Tibial artery (tissue), 4 donors: ENCODE data around the gene NHLH1.

Experiments used
- DNase-seq, 2 donors: peaks; one replicate each; pipeline ENCODE4 v3.0.0-alpha.2; 2019
- H3K27ac ChIP-seq, 2 donors: fragments of 200-600 bp; sonication (generic) in 1 of 2; 1 replicate in 1 of 2; 2 replicates in 1 of 2; pipeline ENCODE4 v1.5.1; 2018 to 2019; ENCODE audit warnings: mild to moderate bottlenecking in 1 of 2
- H3K27me3 ChIP-seq, 2 donors: fragments of 200-600 bp; sonication (generic) in 1 of 2; one replicate each; pipeline versions ENCODE4 v1.5.1 to v1.6.0; 2016 to 2019
- H3K36me3 ChIP-seq, 3 donors: fragments of 200-600 bp; sonication (generic) in 2 of 3; one replicate each; pipeline ENCODE4 v1.5.1; 2016 to 2019; ENCODE audit warnings: mild to moderate bottlenecking in 2 of 3
- H3K4me1 ChIP-seq, 4 donors: fragments of 200-600 bp; sonication (generic) in 2 of 4; 1 replicate in 3 of 4; 2 replicates in 1 of 4; pipeline ENCODE4 v1.5.1; 2016 to 2019
- H3K4me3 ChIP-seq, 2 donors: fragments of 200-600 bp; sonication (generic) in 1 of 2; 1 replicate in 1 of 2; 2 replicates in 1 of 2; pipeline ENCODE4 v1.5.1; 2018 to 2019; ENCODE audit warnings: mild to moderate bottlenecking in 2 of 2
- H3K9me3 ChIP-seq, 3 donors: fragments of 200-600 bp; sonication (generic) in 1 of 3; one replicate each; pipeline ENCODE4 v1.5.1; 2016 to 2019
- intact Hi-C: fragments of 100-400 bp; cut with DNase I; formaldehyde crosslinking; loops from one replicate; pipeline ENCODE4 v1.15.0; 2023; ENCODE audit warnings: low total_unique reads
- TF ChIP-seq, protein P1 (sequence below), 2 experiments: fragments of 200-600 bp in 1 of 2; fragments of 450-650 bp in 1 of 2; IDR thresholded peaks; one replicate each; pipeline ENCODE4 v1.5.1; 2017 to 2019; ENCODE audit warnings: antibody characterized with exemption in 2 of 2, mild to moderate bottlenecking in 1 of 2, moderate library complexity in 1 of 2

The NHLH1 gene

GRCh38 chr1:160410406-160411005 lies 43.6 kb downstream of the NHLH1 start:
- intact Hi-C loops = no loop called here
- no peak overlapping the region for H3K27ac ChIP-seq
- H3K36me3 ChIP-seq = no peaks in the 10 kb centered on the region
- H3K4me1 ChIP-seq = peaks cover 0 to 4% (median 0%) of the 10 kb centered on the region in 4 donors
- no peaks in the 10 kb centered on the region for H3K9me3 ChIP-seq
- TF ChIP-seq, protein P1, sequence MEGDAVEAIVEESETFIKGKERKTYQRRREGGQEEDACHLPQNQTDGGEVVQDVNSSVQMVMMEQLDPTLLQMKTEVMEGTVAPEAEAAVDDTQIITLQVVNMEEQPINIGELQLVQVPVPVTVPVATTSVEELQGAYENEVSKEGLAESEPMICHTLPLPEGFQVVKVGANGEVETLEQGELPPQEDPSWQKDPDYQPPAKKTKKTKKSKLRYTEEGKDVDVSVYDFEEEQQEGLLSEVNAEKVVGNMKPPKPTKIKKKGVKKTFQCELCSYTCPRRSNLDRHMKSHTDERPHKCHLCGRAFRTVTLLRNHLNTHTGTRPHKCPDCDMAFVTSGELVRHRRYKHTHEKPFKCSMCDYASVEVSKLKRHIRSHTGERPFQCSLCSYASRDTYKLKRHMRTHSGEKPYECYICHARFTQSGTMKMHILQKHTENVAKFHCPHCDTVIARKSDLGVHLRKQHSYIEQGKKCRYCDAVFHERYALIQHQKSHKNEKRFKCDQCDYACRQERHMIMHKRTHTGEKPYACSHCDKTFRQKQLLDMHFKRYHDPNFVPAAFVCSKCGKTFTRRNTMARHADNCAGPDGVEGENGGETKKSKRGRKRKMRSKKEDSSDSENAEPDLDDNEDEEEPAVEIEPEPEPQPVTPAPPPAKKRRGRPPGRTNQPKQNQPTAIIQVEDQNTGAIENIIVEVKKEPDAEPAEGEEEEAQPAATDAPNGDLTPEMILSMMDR (IDR thresholded peaks at IDR 0.05) = no peak
- H3K4me3 ChIP-seq = no peak overlapping the region
- DNase-seq = no peak
- H3K27me3 ChIP-seq = peaks cover 0 to 7% of the 10 kb centered on the region in 2 donors

DNA sequence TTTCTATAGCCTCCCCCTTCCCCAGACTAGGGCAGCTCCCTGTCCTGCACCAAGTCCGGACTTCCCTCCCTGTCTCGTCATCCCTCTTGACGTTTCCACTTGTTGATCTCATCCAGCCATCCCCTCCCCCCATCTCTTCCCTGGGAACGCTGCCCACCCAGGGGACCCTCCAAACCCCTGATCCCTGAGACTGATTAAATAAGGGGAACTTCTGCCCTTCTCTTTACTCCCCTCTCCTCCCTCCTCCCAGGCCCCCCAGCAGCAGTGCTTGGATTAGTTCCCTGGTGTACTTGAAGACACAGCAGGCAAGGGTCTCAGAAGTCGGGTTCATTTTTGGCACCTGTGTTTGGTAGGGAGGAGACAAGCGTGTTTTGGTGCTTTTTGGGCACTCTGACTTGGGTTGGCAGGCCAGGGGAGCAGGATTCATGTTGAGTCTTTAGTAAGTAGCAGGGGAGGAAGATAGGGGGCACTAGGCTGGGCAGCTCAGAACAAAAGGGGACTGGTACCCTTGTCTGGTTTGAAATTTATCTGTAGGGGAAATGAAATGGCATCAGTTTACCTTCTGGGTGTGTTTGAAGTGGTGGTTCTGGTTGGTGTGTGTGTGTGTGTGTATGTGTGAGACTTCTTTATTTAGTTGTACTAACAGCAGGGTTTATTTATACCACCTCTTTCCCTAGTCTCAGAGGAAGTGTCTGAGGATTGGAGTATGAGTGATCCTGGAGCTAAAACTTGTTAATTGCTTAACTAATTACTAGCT lies 44.6 kb downstream of the NHLH1 start:
- H3K27me3 ChIP-seq = peaks cover 0 to 7% of the 10 kb centered on the region in 2 donors
- intact Hi-C loops = no loop called here
- no peaks in the 10 kb centered on the region for H3K9me3 ChIP-seq
- no peak overlapping the region for H3K4me3 ChIP-seq
- DNase-seq = no peak
- no peak overlapping the region for H3K27ac ChIP-seq
- TF ChIP-seq, protein P1 (IDR thresholded peaks at IDR 0.05) = no peak
- no peaks in the 10 kb centered on the region for H3K36me3 ChIP-seq
- peaks cover 0 to 4% (median 0%) of the 10 kb centered on the region in 4 donors for H3K4me1 ChIP-seq

DNA sequence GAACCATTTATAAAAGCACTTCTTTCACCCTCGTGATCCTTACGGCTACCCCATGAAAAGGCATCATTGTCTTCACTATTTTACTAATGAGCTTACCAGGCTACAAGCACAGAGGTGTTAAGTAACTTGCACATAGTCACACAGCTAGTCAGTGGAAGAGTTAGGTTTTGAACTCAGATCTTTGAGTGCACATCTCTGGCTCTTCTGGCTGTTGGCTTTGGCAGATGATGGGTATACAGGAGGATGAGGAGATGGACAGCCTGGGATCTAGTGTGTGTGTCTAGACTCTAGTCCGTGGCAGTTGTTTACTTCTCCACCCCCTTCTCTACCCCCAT lies 45.1 kb downstream of the NHLH1 start:
- H3K4me1 ChIP-seq = peaks cover 0 to 4% (median 0%) of the 10 kb centered on the region in 4 donors
- no peak overlapping the region for H3K27ac ChIP-seq
- no peak for DNase-seq
- TF ChIP-seq, protein P1 (IDR thresholded peaks at IDR 0.05) = no peak
- no peak overlapping the region for H3K4me3 ChIP-seq
- H3K9me3 ChIP-seq = no peaks in the 10 kb centered on the region
- H3K27me3 ChIP-seq = peaks cover 0 to 5% of the 10 kb centered on the region in 2 donors
- intact Hi-C loops = no loop called here
- H3K36me3 ChIP-seq = no peaks in the 10 kb centered on the region

DNA sequence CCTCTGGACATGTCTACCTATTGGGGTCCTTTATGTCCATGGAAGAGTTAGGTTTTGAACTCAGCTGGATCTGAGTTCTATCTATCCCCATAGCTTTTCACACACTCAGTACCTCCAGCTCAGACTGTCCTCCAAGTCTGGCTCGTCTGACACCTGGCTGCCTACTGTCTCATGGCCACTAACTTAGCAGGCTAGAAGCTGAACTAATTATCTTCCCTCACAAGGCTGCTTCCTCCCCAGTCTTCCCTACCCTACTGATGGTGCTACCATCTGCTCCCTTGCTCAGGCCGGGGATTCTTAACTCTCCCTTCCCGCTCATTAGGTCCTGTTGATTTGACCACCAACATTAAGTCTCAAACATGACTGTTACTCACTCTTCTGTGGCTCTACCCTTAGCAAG lies 46.8 kb downstream of the NHLH1 start:
- no peak for DNase-seq
- no peaks in the 10 kb centered on the region for H3K4me1 ChIP-seq
- H3K36me3 ChIP-seq = no peaks in the 10 kb centered on the region
- TF ChIP-seq, protein P1 (IDR thresholded peaks at IDR 0.05) = no peak
- intact Hi-C loops = no loop called here
- H3K27me3 ChIP-seq = no peaks in the 10 kb centered on the region
- H3K9me3 ChIP-seq = no peaks in the 10 kb centered on the region
- H3K27ac ChIP-seq = no peak overlapping the region
- no peak overlapping the region for H3K4me3 ChIP-seq

DNA sequence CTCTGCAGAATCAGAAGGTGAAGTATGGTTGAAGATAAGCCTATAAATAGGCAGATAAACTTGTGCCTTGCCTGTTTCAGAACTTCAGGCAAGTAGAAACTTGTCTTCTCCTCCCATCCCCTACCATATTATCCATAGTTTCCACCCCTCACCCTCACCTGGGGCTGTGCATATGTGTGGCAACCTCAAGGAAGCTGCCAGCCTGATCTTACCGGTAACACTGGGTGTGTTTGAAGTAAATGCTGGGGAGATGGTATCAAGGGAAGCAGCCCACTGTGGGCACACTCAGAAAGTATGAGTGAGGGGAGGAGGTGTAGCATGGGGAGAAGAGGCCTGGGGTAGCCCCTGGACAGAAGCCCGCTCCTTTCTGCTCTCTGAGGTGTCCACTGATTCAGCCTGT lies 48.0 kb downstream of the NHLH1 start:
- no peaks in the 10 kb centered on the region for H3K4me1 ChIP-seq
- H3K27me3 ChIP-seq = no peaks in the 10 kb centered on the region
- intact Hi-C loops = no loop called here
- DNase-seq = no peak
- no peak overlapping the region for H3K4me3 ChIP-seq
- no peak overlapping the region for H3K27ac ChIP-seq
- no peaks in the 10 kb centered on the region for H3K9me3 ChIP-seq
- peaks cover 0 to 5% (median 0%) of the 10 kb centered on the region in 3 donors for H3K36me3 ChIP-seq
- TF ChIP-seq, protein P1 (IDR thresholded peaks at IDR 0.05) = no peak
